Adipocyte (in vitro differentiated cells): ENCODE data around the gene TRIO.
A peak's percentile ranks its signal among the peaks of the same experiment; 100 is the strongest.

Experiments used
- DNase-seq: peaks from one replicate; pipeline ENCODE4 v3.0.0-alpha.2; 2015; ENCODE audit warnings: low read depth
- H3K27me3 ChIP-seq: replicated peaks from 2 replicates; pipeline ENCODE4 v1.7.0; 2013; ENCODE audit warnings: mild to moderate bottlenecking, low read length, moderate library complexity; ENCODE audit not compliant: control insufficient read depth, insufficient read depth
- H3K36me3 ChIP-seq: 2 replicates; pipeline ENCODE4 v1.7.0; 2013; ENCODE audit warnings: low read length, mild to moderate bottlenecking, moderate library complexity; ENCODE audit not compliant: control insufficient read depth, insufficient read depth, severe bottlenecking
- H3K4me1 ChIP-seq: 2 replicates; pipeline ENCODE4 v1.7.0; 2013; ENCODE audit warnings: mild to moderate bottlenecking, low read length, moderate library complexity; ENCODE audit not compliant: control insufficient read depth, insufficient read depth
- H3K4me3 ChIP-seq: 2 replicates; pipeline ENCODE4 v1.7.0; 2013; ENCODE audit warnings: mild to moderate bottlenecking, low read length, moderate library complexity
- H3K9ac ChIP-seq: 2 replicates; pipeline ENCODE4 v1.7.0; 2013; ENCODE audit warnings: mild to moderate bottlenecking, low read length, moderate library complexity
- H3K9me3 ChIP-seq: 2 replicates; pipeline ENCODE4 v1.7.0; 2013; ENCODE audit warnings: mild to moderate bottlenecking, low read length, moderate library complexity; ENCODE audit not compliant: control insufficient read depth

Gene TRIO

DNA sequence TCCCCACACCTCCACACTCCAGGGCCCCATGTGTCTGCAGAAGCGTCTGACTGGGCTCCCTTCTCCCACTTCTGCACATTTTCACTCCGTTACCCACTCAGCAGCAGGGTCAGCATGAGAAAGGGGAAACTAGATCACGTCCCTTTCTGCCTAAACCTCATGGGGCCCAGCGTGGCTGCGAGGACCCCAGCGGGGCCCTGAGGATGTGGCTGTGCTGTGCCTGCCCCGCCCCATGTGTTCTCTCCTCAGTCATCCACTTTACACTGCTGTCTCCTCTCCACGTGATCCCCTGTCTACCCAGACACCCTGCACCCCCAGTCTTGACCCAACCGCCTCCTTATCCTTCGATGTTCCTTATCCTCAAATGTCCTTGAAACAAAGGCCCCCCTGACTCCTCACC, 378.6 kb downstream of the TRIO start:
- Histone ChIP-seq H3K4me3 (no peak overlapping the region), H3K4me1 (no peaks in the 10 kb centered on the region), H3K36me3 (no peaks in the 10 kb centered on the region), H3K9me3 (no peaks in the 10 kb centered on the region), H3K9ac (no peak overlapping the region), H3K27me3 (no peaks in the 10 kb centered on the region)
- DNase-seq: no peak

DNA sequence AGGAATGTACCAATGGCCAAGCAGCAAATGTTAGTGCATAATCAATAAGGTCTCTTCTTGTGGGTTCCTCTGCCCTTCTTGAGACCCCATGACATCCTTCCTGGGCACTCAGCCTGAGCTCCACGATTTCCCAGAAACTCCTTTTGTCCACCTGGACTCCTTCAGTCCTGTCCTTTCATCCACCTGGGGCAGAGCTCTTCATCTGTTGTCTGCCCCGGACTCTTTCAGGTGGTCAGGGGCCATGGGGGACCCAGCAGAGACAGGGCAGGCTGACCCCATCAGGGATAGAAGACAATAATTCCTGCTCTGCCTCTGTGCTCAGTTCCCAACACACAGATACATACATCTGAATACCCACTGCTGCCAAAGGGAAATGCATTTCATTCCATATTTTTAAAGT, 379.6 kb downstream of the TRIO start:
- Histone ChIP-seq H3K27me3 (no peaks in the 10 kb centered on the region), H3K36me3 (no peaks in the 10 kb centered on the region), H3K9me3 (no peaks in the 10 kb centered on the region), H3K4me3 (no peak overlapping the region), H3K9ac (no peak overlapping the region), H3K4me1 (no peaks in the 10 kb centered on the region)
- DNase-seq: no peak

DNA sequence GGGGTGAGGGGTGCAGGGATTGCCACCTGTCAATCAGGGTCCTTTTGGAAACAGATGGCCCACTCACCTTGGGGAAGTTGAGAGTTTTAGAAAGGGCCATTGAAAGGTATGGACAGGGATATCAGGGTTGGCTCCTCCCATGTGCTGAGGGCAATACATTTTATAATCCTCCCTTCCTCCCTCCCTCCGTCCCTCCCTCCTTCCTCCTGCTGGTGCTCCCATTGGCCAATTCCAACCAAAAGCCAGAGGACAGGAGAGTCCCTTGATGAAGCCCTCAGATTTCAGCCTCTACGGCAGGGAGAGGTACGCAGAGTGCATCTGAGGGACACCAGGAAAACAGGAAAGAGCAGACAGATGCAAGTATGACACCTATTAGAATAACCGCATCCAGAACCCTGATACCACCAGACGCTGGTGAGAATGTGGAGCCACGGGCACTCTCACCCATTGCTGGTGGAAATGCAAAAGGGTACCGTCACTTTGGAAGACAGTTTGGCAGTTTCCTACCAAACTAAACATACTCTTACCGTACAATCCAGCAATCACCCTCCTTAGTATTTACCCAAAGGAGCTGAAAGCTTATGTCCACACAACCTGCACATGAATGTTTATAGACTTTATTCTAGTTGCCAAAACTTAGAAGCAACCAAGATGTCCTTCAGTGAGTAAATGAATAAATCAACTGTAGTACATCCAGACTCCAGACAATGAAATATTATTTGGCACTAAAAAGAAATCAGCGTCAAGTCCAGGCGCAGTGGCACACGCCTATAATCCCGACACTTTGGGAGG, 380.3 kb downstream of the TRIO start:
- H3K9ac ChIP-seq: no peak overlapping the region

DNA sequence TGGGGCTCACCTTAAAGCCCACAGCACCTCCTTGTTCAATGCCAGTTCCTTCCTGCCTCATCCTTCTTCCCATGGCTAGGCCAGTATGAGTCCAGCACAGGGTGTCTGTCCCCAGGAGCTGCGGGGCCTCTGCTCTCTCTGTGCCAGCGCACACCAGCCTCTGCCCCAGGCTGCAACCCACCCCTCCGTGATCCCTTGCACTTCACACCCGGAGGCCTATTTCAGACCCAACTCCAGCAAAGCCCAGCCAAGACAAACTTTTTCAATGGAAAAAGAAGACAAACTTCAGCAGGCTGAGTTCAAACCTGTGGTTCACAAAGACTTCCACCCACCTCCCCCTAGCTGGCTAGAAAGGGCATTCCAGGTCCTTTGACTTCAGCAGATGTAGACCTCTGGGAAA, 382.3 kb downstream of the TRIO start:
- DNase-seq: no peak

More for the DNA sequence above, 380.3 kb downstream of the TRIO start:
- Histone ChIP-seq H3K9me3 (no peaks in the 10 kb centered on the region), H3K4me3 (no peak overlapping the region), H3K4me1 (no peaks in the 10 kb centered on the region), H3K27me3 (no peaks in the 10 kb centered on the region), H3K36me3 (no peaks in the 10 kb centered on the region)
- no peak for DNase-seq

DNA sequence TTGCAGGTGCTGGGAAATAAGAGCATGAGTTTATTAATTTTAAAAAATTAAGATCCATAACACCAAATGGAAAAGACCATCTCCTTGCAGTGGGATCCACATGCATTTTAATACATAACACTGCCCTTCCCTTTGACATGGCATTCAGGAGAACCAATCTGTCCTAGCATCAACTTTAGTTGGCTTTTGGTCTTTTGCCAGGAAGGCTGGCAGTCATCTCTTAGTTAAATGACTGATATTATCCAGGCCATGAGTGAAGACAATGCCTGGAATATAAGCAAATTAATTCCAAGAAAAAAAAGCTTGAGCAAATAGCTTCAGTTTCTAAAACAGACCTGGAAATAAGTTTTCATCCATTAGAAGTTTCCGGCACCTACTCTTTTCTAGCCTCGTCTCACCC, 383.4 kb downstream of the TRIO start:
- no peaks in the 10 kb centered on the region for H3K9me3 ChIP-seq
- no peaks in the 10 kb centered on the region for H3K4me1 ChIP-seq
- no peak overlapping the region for H3K4me3 ChIP-seq
- no peak overlapping the region for H3K9ac ChIP-seq
- DNase-seq: no peak
- peaks cover under 1% of the 10 kb centered on the region for H3K27me3 ChIP-seq
- H3K36me3 ChIP-seq: no peaks in the 10 kb centered on the region

More for the DNA sequence above, 382.3 kb downstream of the TRIO start:
- Histone ChIP-seq H3K36me3 (no peaks in the 10 kb centered on the region), H3K9me3 (no peaks in the 10 kb centered on the region), H3K4me1 (no peaks in the 10 kb centered on the region), H3K4me3 (no peak overlapping the region), H3K9ac (no peak overlapping the region), H3K27me3 (no peaks in the 10 kb centered on the region)

DNA sequence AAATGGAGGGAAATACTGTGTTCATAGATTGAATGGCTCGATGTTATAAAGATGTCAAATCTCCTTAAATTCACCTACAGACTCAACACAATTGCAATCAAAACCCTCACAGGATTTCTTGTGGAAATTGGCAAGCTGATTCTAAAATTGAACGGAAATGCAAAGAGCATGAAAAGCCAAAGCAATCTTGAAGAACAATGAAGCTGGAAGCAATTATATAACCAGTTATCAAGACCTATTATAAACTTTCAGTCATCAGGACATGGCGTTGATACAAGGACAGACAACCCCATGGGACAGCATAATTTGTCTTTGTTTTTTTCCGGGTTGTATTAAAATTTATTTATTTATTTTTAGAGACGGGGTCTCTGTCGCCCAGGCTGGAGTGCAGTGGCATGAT, 385.0 kb downstream of the TRIO start:
- Histone ChIP-seq H3K9ac (no peak overlapping the region), H3K4me1 (no peaks in the 10 kb centered on the region), H3K36me3 (no peaks in the 10 kb centered on the region), H3K9me3 (peaks cover 3% of the 10 kb centered on the region), H3K4me3 (no peak overlapping the region), H3K27me3 (peaks cover 4% of the 10 kb centered on the region)
- DNase-seq: no peak

DNA sequence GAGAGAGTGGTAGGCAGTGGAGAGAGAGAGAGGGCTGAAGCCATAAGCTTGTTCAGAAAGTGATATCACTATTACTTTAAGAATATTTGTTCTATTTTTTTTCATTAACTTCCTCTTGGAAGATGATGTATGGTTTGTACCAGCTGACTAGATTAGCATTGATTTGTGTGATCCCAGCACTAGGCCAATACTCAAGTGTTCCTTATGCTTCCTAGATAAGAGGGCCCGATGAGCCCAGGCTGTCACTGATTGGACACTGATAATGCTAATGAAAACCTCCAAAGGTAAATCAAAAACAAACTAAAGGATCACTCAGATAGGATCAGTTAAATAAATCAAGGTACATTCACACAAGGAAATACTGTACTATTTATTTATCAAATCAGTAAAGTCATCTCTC, 385.8 kb downstream of the TRIO start:
- H3K9ac ChIP-seq: no peak overlapping the region
- H3K27me3 ChIP-seq: peaks cover 4% of the 10 kb centered on the region
- DNase-seq: no peak
- no peaks in the 10 kb centered on the region for H3K36me3 ChIP-seq
- no peak overlapping the region for H3K4me3 ChIP-seq
- no peaks in the 10 kb centered on the region for H3K4me1 ChIP-seq
- H3K9me3 ChIP-seq: peaks cover 3% of the 10 kb centered on the region

DNA sequence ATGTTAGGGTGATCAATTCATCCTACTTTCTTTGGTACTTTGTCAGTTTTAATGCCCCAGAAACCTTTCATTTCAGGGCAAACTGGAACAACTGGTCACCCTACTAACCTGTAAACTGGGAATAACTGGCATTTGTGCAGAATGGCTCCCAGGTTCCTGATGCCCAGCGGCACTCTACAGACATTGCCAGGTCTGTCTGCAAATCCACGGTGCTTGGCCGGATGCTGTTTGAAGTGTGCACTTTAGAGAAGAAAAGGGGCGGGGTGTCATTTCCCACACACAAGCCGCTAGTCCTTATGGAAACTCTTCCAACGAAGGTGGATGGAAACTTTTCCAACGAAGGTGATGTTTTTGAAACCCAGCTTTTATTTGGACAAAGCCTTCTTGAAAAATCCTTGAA, 388.5 kb downstream of the TRIO start:
- Histone ChIP-seq H3K36me3 (no peaks in the 10 kb centered on the region), H3K9me3 (peaks cover 3% of the 10 kb centered on the region), H3K27me3 (peaks cover 4% of the 10 kb centered on the region), H3K4me1 (no peaks in the 10 kb centered on the region), H3K4me3 (no peak overlapping the region), H3K9ac (no peak overlapping the region)
- no peak for DNase-seq

DNA sequence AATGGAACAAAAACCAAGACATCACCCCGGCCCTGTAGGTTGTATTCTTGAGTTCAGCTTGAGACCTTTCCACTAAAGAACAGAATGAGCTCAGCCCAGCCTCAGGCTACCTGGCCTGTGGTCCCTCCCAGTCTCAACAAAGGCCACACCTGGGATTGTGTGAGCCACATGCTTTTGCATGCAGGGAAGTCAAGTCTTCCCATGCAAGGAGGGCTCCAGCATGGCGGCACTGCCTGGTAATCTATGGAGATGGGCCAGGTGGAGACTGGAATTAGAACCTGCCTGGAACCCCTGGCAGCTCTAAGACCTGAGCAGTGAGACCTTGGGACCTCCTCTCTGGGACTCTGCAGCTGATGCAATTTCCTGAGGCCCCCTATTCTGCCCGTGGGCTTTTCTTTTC, 389.0 kb downstream of the TRIO start:
- Histone ChIP-seq H3K4me3 (no peak overlapping the region), H3K9me3 (peaks cover 3% of the 10 kb centered on the region), H3K36me3 (no peaks in the 10 kb centered on the region), H3K27me3 (peaks cover 4% of the 10 kb centered on the region), H3K9ac (no peak overlapping the region), H3K4me1 (no peaks in the 10 kb centered on the region)
- DNase-seq: no peak

DNA sequence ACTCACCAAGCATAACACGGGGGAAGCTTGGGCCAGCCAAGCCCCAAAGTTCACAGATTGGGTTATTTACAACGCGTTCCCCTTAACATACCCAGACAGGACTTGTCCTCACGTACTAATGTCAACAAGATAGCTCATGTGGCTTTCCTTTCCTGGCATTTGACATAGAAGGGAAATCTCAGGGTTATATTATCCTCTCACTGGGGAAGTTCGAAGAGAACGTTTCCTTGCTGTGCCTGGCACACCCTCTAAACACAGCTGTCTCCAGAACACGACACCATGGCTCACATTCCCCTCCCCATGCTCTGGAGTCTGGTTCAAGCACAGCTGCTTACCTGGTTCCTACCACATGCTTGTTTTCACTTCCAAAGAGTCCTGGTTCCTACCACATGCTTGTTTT, 391.6 kb downstream of the TRIO start:
- no peaks in the 10 kb centered on the region for H3K4me1 ChIP-seq
- DNase-seq: no peak

DNA sequence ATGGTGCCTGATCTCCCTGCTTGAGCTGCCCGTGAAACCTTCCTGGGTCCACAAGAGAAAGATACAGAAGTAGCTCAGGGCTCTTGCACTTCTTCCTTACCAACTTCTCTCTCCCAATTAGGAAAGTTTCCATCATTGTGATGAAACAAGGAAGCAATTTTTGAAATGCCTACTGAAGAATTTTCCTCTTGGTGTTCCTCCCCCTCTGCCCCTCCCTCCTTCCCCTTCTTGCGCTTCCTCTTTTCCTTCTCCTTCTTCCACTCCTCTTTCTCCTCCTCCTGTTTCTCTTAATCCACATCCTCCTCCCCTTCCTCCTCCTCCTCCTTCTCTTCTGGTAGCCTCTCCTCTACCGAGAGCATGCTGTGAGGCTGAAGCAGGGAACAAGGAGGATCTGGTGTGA, 402.2 kb downstream of the TRIO start:
- peak; percentile 1 for DNase-seq
- Histone ChIP-seq H3K9me3 (peaks cover 20% of the 10 kb centered on the region), H3K4me3 (no peak overlapping the region), H3K4me1 (no peaks in the 10 kb centered on the region), H3K27me3 (peaks cover 25% of the 10 kb centered on the region), H3K9ac (no peak overlapping the region), H3K36me3 (no peaks in the 10 kb centered on the region)

More for the DNA sequence above, 391.6 kb downstream of the TRIO start:
- Histone ChIP-seq H3K36me3 (no peaks in the 10 kb centered on the region), H3K9me3 (peaks cover 7% of the 10 kb centered on the region), H3K27me3 (peaks cover 4% of the 10 kb centered on the region), H3K4me3 (no peak overlapping the region), H3K9ac (no peak overlapping the region)

DNA sequence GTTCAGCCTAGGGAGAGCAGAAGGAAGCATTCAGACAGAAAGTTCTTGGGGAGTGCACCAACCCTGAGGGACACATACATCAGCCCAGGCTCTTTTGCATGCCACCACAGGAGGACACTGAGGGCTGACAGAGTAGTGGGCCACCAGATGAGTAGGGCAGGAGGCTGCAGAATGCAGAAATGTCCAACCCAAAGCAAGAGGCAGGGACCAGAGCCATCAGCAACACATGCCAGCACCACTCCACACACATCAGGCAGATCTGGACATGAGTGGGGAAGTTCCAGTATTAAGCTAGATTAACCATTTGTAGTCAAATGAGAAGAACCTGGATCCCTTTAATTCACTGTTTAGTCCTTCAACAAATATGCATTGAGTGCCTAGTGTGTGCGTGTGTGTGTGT, 402.7 kb downstream of the TRIO start:
- no peak overlapping the region for H3K9ac ChIP-seq
- H3K9me3 ChIP-seq: peaks cover 14% of the 10 kb centered on the region
- no peaks in the 10 kb centered on the region for H3K4me1 ChIP-seq
- no peaks in the 10 kb centered on the region for H3K36me3 ChIP-seq
- no peak for DNase-seq
- peaks cover 31% of the 10 kb centered on the region for H3K27me3 ChIP-seq
- H3K4me3 ChIP-seq: no peak overlapping the region
